Neutrophil (primary cell): ENCODE data around the gene GRM3.

Experiments used
- H3K27ac ChIP-seq: fragments of 200-600 bp; sonication (generic); 2 replicates; pipeline ENCODE4 v1.5.1; 2016; ENCODE audit warnings: mild to moderate bottlenecking, moderate library complexity
- H3K27me3 ChIP-seq: fragments of 200-600 bp; sonication (generic); 2 replicates; pipeline ENCODE4 v1.6.0; 2016; ENCODE audit warnings: mild to moderate bottlenecking
- H3K36me3 ChIP-seq: fragments of 200-600 bp; sonication (generic); 2 replicates; pipeline ENCODE4 v1.5.1; 2017
- H3K4me1 ChIP-seq, 2 experiments: fragments of 200-600 bp in 1 of 2; sonication (generic) in 1 of 2; 1 replicate in 1 of 2; 2 replicates in 1 of 2; pipeline versions ENCODE4 v1.5.1 to v1.6.1; 2013 to 2016; ENCODE audit warnings: low read depth in 1 of 2, low read length in 1 of 2, mild to moderate bottlenecking in 1 of 2, moderate library complexity in 1 of 2; ENCODE audit not compliant: control insufficient read depth in 1 of 2, insufficient read depth in 1 of 2
- H3K4me3 ChIP-seq, 2 experiments: fragments of 200-600 bp in 1 of 2; sonication (generic) in 1 of 2; 1 replicate in 1 of 2; 2 replicates in 1 of 2; pipeline ENCODE4 v1.5.1; 2013 to 2016; ENCODE audit warnings: low read depth in 1 of 2, low read length in 1 of 2, mild to moderate bottlenecking in 1 of 2, moderate library complexity in 1 of 2
- H3K9me3 ChIP-seq: fragments of 200-600 bp; sonication (generic); 2 replicates; pipeline ENCODE4 v1.5.1; 2016
- TF ChIP-seq, protein P1 (sequence below): fragments of 200-600 bp; sonication (generic); IDR thresholded peaks from 2 replicates; pipeline ENCODE4 v1.5.1; 2016; ENCODE audit warnings: antibody characterized with exemption

Gene GRM3

GRCh38 chr7:86653919-86654659, 10.4 kb downstream of the GRM3 start:
- Histone ChIP-seq H3K4me1 (no peaks in the 10 kb centered on the region), H3K36me3 (no peaks in the 10 kb centered on the region), H3K27me3 (no peaks in the 10 kb centered on the region), H3K9me3 (no peaks in the 10 kb centered on the region), H3K27ac (no peak overlapping the region), H3K4me3 (no peak overlapping the region)
- TF ChIP-seq, protein P1, sequence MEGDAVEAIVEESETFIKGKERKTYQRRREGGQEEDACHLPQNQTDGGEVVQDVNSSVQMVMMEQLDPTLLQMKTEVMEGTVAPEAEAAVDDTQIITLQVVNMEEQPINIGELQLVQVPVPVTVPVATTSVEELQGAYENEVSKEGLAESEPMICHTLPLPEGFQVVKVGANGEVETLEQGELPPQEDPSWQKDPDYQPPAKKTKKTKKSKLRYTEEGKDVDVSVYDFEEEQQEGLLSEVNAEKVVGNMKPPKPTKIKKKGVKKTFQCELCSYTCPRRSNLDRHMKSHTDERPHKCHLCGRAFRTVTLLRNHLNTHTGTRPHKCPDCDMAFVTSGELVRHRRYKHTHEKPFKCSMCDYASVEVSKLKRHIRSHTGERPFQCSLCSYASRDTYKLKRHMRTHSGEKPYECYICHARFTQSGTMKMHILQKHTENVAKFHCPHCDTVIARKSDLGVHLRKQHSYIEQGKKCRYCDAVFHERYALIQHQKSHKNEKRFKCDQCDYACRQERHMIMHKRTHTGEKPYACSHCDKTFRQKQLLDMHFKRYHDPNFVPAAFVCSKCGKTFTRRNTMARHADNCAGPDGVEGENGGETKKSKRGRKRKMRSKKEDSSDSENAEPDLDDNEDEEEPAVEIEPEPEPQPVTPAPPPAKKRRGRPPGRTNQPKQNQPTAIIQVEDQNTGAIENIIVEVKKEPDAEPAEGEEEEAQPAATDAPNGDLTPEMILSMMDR: no peak

DNA sequence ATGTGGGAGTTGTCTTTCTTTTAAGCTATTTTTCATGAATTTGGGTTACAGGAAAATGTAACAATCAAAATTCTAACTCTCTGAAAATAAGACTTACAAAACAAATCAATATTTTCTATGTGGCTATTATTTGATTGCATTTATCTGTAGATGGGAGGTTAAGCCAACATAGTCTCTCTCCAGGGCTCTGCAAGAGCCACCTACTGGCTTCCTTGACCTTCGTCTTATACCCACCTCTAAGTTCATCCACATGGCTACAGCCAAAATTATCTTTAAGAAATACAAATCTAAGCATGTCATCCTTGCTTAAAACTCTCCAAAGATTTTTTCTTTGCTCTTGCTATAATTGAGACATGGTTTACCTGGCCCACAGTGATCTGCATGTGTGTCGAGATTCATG, 14.2 kb downstream of the GRM3 start:
- Histone ChIP-seq H3K36me3 (no peaks in the 10 kb centered on the region), H3K4me1 (no peaks in the 10 kb centered on the region), H3K27ac (no peak overlapping the region), H3K4me3 (no peak overlapping the region), H3K9me3 (no peaks in the 10 kb centered on the region), H3K27me3 (no peaks in the 10 kb centered on the region)
- TF ChIP-seq, protein P1: no peak

DNA sequence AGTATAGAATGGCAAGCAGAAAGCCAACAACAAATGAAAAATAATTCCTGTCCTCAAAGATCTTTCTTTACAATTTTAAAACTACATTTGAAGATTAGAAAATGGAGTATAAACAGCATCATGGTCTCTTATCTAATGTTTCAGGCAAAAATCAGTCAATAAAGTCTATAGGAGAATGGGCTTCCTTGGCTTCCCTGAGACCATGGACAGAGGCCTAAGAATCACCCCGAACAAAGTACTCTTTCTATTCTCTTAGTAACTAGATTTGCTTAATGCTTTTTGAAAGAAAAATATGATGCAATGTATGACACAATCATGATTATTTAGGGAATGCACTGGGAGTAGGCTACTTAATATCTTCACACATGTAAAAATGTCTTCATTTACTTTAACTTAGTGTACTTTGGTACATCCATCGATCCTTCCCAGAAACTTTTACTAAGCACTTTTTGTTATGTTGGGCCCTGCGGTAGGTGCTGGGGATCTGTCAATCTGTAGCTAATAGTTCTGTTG, 17.3 kb downstream of the GRM3 start:
- Histone ChIP-seq H3K4me1 (no peaks in the 10 kb centered on the region), H3K9me3 (no peaks in the 10 kb centered on the region), H3K27me3 (no peaks in the 10 kb centered on the region), H3K36me3 (no peaks in the 10 kb centered on the region), H3K4me3 (no peak overlapping the region), H3K27ac (no peak overlapping the region)
- TF ChIP-seq, protein P1: no peak

- Histone ChIP-seq H3K9me3 (no peaks in the 10 kb centered on the region), H3K36me3 (no peaks in the 10 kb centered on the region), H3K27ac (no peak overlapping the region), H3K4me1 (no peaks in the 10 kb centered on the region), H3K27me3 (no peaks in the 10 kb centered on the region), H3K4me3 (no peak overlapping the region)
- TF ChIP-seq, protein P1: no peak
These were observed 20.8 kb downstream of the GRM3 start for GRCh38 chr7:86664486-86664885.

GRCh38 chr7:86664991-86665390, 21.3 kb downstream of the GRM3 start:
- TF ChIP-seq, protein P1: no peak
- Histone ChIP-seq H3K4me3 (no peak overlapping the region), H3K27me3 (no peaks in the 10 kb centered on the region), H3K9me3 (no peaks in the 10 kb centered on the region), H3K36me3 (no peaks in the 10 kb centered on the region), H3K27ac (no peak overlapping the region), H3K4me1 (no peaks in the 10 kb centered on the region)
